CD14-positive monocyte (primary cell): ENCODE results near the gene TPCN1. TPM values are rescaled to one million over a fixed set of nuclear protein-coding genes. Genes with fewer than 3 reads are reported as not detected.
A peak's percentile ranks its signal among the peaks of the same experiment; 100 is the strongest.

Experiments used
- DNase-seq, 3 donors: peaks; one replicate each; pipeline ENCODE4 v3.0.0-alpha.2; 2011 to 2022
- H2AFZ ChIP-seq: 2 replicates; pipeline ENCODE4 v1.6.0; 2012; ENCODE audit warnings: mild to moderate bottlenecking, low read depth, low read length, inconsistent platforms; ENCODE audit not compliant: insufficient read depth, poor library complexity, severe bottlenecking
- H3K27ac ChIP-seq, 2 donors: 1 replicate in 1 of 2; 2 replicates in 1 of 2; pipeline ENCODE4 v1.5.1; 2012 to 2013; ENCODE audit warnings: low read length in 2 of 2, control low read depth in 1 of 2, inconsistent platforms in 1 of 2, low read depth in 1 of 2, mild to moderate bottlenecking in 1 of 2
- H3K27me3 ChIP-seq, 2 donors: one replicate each; pipeline versions ENCODE4 v1.6.0 to v1.6.1; 2011 to 2013; ENCODE audit warnings: low read length in 2 of 2; ENCODE audit not compliant: control insufficient read depth in 2 of 2, insufficient read depth in 2 of 2
- H3K36me3 ChIP-seq, 2 donors: replicated peaks in 1 of 2; 1 replicate in 1 of 2; 2 replicates in 1 of 2; pipeline versions ENCODE4 v1.5.1 to v1.6.1; 2012 to 2013; ENCODE audit warnings: low read length in 2 of 2, control low read depth in 1 of 2, inconsistent platforms in 1 of 2, mild to moderate bottlenecking in 1 of 2; ENCODE audit not compliant: insufficient read depth in 2 of 2, control insufficient read depth in 1 of 2
- H3K4me1 ChIP-seq, 2 donors: 1 replicate in 1 of 2; 2 replicates in 1 of 2; pipeline versions ENCODE4 v1.5.1 to v1.6.1; 2012 to 2013; ENCODE audit warnings: low read length in 2 of 2, control low read depth in 1 of 2, inconsistent platforms in 1 of 2, mild to moderate bottlenecking in 1 of 2, moderate library complexity in 1 of 2; ENCODE audit not compliant: insufficient read depth in 2 of 2, control insufficient read depth in 1 of 2
- H3K4me2 ChIP-seq: replicated peaks from 2 replicates; pipeline ENCODE3; 2012; ENCODE audit warnings: low read length, moderate library complexity, mild to moderate bottlenecking; ENCODE audit not compliant: poor library complexity, severe bottlenecking; ENCODE audit errors: extremely low read depth
- H3K4me3 ChIP-seq, 3 experiments: fragments of 200-600 bp in 1 of 3; sonication (generic) in 1 of 3; replicated peaks in 1 of 3; 1 replicate in 2 of 3; 2 replicates in 1 of 3; pipeline ENCODE4 v1.5.1; 2011 to 2013; ENCODE audit warnings: low read length in 3 of 3, mild to moderate bottlenecking in 3 of 3, control low read depth in 2 of 3, low read depth in 2 of 3, inconsistent platforms in 1 of 3, moderate library complexity in 1 of 3
- H3K79me2 ChIP-seq: 2 replicates; pipeline ENCODE4 v1.6.0; 2012; ENCODE audit warnings: mild to moderate bottlenecking, control low read depth, inconsistent platforms, low read length, moderate library complexity; ENCODE audit not compliant: insufficient read depth
- H3K9ac ChIP-seq: 2 replicates; pipeline ENCODE4 v1.6.0; 2017; ENCODE audit warnings: low read length, mild to moderate bottlenecking; ENCODE audit not compliant: insufficient read depth, poor library complexity, severe bottlenecking
- H3K9me3 ChIP-seq, 2 donors: replicated peaks in 1 of 2; 1 replicate in 1 of 2; 2 replicates in 1 of 2; pipeline versions ENCODE4 v1.5.1 to v1.6.1; 2012 to 2013; ENCODE audit warnings: low read length in 2 of 2, control low read depth in 1 of 2; ENCODE audit not compliant: control insufficient read depth in 1 of 2, insufficient read depth in 1 of 2
- H4K20me1 ChIP-seq: 2 replicates; pipeline ENCODE4 v1.6.0; 2012; ENCODE audit warnings: mild to moderate bottlenecking, low read length, control low read depth, moderate library complexity; ENCODE audit not compliant: insufficient read depth
- H3K27ac Mint-ChIP-seq, 7 donors: one replicate each; pipeline ENCODE4 v1.8.0; 2020; ENCODE audit warnings: mild to moderate bottlenecking in 7 of 7, mixed read lengths in 7 of 7, moderate library complexity in 6 of 7, inconsistent platforms in 2 of 7
- H3K27me3 Mint-ChIP-seq, 3 donors: one replicate each; pipeline ENCODE4 v1.8.0; 2021 to 2022; ENCODE audit warnings: low read depth in 3 of 3, mild to moderate bottlenecking in 3 of 3, mixed read lengths in 3 of 3, moderate library complexity in 3 of 3, inconsistent platforms in 1 of 3
- H3K36me3 Mint-ChIP-seq, 2 donors: one replicate each; pipeline ENCODE4 v1.8.0; 2020; ENCODE audit warnings: mixed read lengths in 2 of 2, inconsistent platforms in 1 of 2, mild to moderate bottlenecking in 1 of 2
- H3K4me1 Mint-ChIP-seq: one replicate; pipeline ENCODE4 v1.8.0; 2020; ENCODE audit warnings: mild to moderate bottlenecking, mixed read lengths
- H3K4me3 Mint-ChIP-seq, 2 donors: one replicate each; pipeline ENCODE4 v1.8.0; 2020; ENCODE audit warnings: mild to moderate bottlenecking in 2 of 2, mixed read lengths in 2 of 2, moderate library complexity in 1 of 2
- H3K9me3 Mint-ChIP-seq, 7 donors: one replicate each; pipeline ENCODE4 v1.8.0; 2020 to 2022; ENCODE audit warnings: mixed read lengths in 7 of 7, mild to moderate bottlenecking in 6 of 7, moderate library complexity in 6 of 7, inconsistent platforms in 2 of 7
- CTCF ChIP-seq: fragments of 200-600 bp; IDR thresholded peaks from one replicate; pipeline ENCODE4 v1.8.0; 2022; ENCODE audit warnings: antibody characterized with exemption, mild to moderate bottlenecking
- WGBS: methylation state at CpG from one replicate; pipeline ENCODE4 v1.1.5; 2013; ENCODE audit warnings: missing lambda C conversion rate; ENCODE audit not compliant: insufficient coverage; 5-methylcytosine and 5-hydroxymethylcytosine counted together
- intact Hi-C, 2 donors: fragments of 100-400 bp; cut with micrococcal nuclease; formaldehyde crosslinking; loops; one replicate each; pipeline versions ENCODE4 v1.15.0 to v1.15.1; 2023
- polyA plus RNA-seq, 3 donors: library from polyadenylated mRNA; depleted of rRNA in 1 of 3; unstranded in 2 of 3; stranded (reverse) in 1 of 3; fragments of 300-500 nt in 2 of 3; fragments of >200 nt in 1 of 3; fragmentation: Illumina TruSeq in 2 of 3; gene quantifications; 1 replicate in 2 of 3; 2 replicates in 1 of 3; pipeline ENCODE4 v1.2.3, GENCODE V29; 2012 to 2021

The TPCN1 gene
- polyA plus RNA-seq, 3 donors: 20.4 to 110 (median 34.9) TPM

GRCh38 chr12:113189361-113189760 is 31.9 kb upstream of the TPCN1 start:
- H3K4me3 Mint-ChIP-seq: no peak overlapping the region
- TF ChIP-seq CTCF: no peak
- no peaks in the 10 kb centered on the region for H3K27me3 ChIP-seq
- peaks cover 0 to 2% (median 0%) of the 10 kb centered on the region in 7 donors for H3K9me3 Mint-ChIP-seq
- H3K4me2 ChIP-seq: no peak overlapping the region
- H3K27ac Mint-ChIP-seq: peak overlapping the region in 1 of 7 donors; percentile 0
- H4K20me1 ChIP-seq: peaks cover 3% of the 10 kb centered on the region
- no peak for DNase-seq
- H3K27ac ChIP-seq: no peak overlapping the region
- peaks cover 19 to 38% of the 10 kb centered on the region in 2 donors for H3K36me3 ChIP-seq
- no peak overlapping the region for H3K4me3 ChIP-seq
- H3K27me3 Mint-ChIP-seq: peaks cover 0 to 1% (median 0%) of the 10 kb centered on the region in 3 donors
- H3K36me3 Mint-ChIP-seq: peaks cover 27 to 53% of the 10 kb centered on the region in 2 donors
- H3K4me1 Mint-ChIP-seq: peaks cover 25% of the 10 kb centered on the region
- H3K9me3 ChIP-seq: no peaks in the 10 kb centered on the region
- peaks cover 32% of the 10 kb centered on the region for H3K79me2 ChIP-seq
- intact Hi-C loops: loop anchor here in 1 of 2 donors (10.0 kb wide), 1 partner anchor 285 kb away; the partner anchor contains the start of gene OAS1
- H3K9ac ChIP-seq: no peak overlapping the region
- WGBS: no CpG with 5 or more reads among the region's 2 CpGs
- H2AFZ ChIP-seq: no peak overlapping the region
- H3K4me1 ChIP-seq: peaks cover 14 to 30% of the 10 kb centered on the region in 2 donors

GRCh38 chr12:113190761-113191160 is 30.5 kb upstream of the TPCN1 start:
- peaks cover 30 to 53% of the 10 kb centered on the region in 2 donors for H3K36me3 Mint-ChIP-seq
- Histone ChIP-seq H4K20me1 (peaks cover 3% of the 10 kb centered on the region), H3K79me2 (peaks cover 21% of the 10 kb centered on the region), H3K27me3 (no peaks in the 10 kb centered on the region), H3K36me3 (peaks cover 19 to 38% of the 10 kb centered on the region in 2 donors), H3K4me1 (peaks cover 12 to 19% of the 10 kb centered on the region in 2 donors), H3K9ac (no peak overlapping the region), H3K27ac (peak overlapping the region in 1 of 2 donors; percentile 0), H3K4me3 (no peak overlapping the region), H2AFZ (no peak overlapping the region), H3K9me3 (no peaks in the 10 kb centered on the region), H3K4me2 (no peak overlapping the region)
- peaks cover 0 to 2% (median 0%) of the 10 kb centered on the region in 7 donors for H3K9me3 Mint-ChIP-seq
- intact Hi-C loops: loop anchor here in 1 of 2 donors (10.0 kb wide), 1 partner anchor 84 kb away; no protein-coding TSS in a partner anchor
- H3K4me1 Mint-ChIP-seq: peaks cover 21% of the 10 kb centered on the region
- H3K4me3 Mint-ChIP-seq: no peak overlapping the region
- peaks cover 0 to 3% (median 0%) of the 10 kb centered on the region in 3 donors for H3K27me3 Mint-ChIP-seq
- H3K27ac Mint-ChIP-seq: no peak overlapping the region
- 97% methylated on average over 3 of the region's 4 CpGs for WGBS
- no peak for TF ChIP-seq CTCF
- peak in 1 of 3 donors; percentile 12 for DNase-seq
